GM21515 (cell line): ENCODE results near the gene SNAP25.

Source experiments
- ATAC-seq: cut with Tn5 transposase; IDR thresholded peaks from one replicate; pipeline ENCODE4 v1.9.1; 2021; ENCODE audit not compliant: unreplicated experiment

Gene SNAP25

GRCh38 chr20:10300582-10301446 is 82.2 kb downstream of the SNAP25 start:
- no peak for ATAC-seq

DNA sequence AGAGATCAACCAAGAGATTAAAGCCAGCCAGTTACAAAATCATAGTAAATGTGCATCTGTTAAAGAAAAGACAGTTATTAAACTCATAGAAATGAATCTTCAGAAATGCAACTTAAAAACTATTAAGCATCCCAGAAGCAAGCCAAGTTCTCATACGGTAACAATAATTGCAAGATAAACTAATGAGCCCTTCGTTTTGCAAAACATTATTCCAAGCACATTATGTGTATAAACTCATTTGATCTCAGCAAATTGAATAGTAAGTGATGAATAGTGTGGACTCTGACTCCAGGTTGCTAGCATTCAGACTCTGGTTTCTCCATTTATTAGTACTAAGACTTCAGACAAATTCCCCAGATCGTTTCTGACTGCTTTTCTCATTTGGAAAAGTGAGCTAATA is 85.2 kb downstream of the SNAP25 start:
- no peak for ATAC-seq

DNA sequence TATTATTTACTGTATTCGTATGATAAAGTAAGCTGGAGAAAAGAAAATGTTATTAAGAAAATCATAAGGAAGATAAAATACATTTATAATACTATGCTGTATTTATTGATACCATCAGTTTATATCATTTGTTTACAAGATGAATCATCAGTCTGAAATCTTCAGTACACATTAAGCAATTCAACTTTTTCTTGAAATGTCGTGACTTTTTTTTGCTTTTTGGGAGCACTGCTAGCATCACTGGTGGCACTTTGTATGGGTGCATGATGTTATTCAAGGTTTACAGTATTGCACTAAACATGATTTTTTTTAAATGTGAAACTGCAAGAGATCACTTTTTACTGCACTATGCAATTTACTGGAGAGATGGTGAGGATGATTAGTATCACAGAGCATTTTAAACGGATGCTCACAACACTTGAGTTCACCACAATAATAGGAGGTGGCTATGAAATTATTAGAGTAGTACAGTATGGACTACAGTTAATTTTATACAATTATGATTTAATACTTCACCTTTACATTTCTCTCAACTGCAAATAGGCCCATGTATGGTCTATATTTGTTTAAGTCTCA is 85.9 kb downstream of the SNAP25 start:
- no peak for ATAC-seq

DNA sequence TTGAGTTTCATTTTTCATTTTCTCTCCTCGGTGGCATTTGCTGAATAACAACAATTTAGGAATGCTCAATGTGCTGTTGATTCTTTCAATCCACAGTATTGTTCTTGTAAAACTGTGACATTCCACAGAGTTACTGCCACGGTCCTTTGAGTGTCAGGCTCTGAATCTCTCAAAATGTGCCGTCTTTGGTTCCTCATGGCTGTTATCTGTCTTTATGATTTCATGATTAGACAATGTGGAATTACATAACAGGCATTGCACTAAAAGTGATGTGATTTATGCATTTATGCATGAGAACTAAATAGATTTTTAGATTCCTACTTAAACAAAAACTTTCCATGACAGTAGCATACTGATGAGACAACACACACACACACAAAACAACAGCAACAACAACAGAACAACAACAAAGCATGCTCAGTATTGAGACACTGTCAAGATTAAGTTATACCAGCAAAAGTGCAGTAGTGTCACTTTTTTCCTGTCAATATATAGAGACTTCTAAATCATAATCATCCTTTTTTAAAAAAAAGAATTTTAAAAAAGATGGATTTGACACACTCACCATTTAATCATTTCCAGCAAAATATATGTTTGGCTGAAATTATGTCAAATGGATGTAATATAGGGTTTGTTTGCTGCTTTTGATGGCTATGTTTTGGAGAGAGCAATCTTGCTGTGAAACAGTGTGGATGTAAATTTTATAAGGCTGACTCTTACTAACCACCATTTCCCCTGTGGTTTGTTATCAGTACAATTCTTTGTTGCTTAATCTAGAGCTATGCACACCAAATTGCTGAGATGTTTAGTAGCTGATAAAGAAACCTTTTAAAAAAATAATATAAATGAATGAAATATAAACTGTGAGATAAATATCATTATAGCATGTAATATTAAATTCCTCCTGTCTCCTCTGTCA is 88.1 kb downstream of the SNAP25 start:
- ATAC-seq = no peak

DNA sequence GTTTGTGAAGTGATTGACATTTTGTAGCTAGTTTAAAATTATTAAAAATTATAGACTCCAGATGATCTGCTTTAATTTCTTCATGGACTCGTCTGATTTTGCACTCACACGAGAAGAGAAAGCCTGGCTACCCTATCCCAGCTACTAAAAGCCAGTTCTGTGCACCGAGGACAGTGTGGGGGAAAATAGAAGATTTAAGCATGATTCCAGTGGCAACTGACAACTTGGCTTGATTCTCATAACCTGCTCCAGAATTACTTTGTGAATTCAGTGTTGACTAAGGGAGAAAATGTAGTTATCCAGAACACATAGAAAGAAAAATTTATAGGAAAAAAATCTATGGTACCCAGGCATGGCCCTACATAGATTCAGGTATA is 88.7 kb downstream of the SNAP25 start:
- no peak for ATAC-seq

DNA sequence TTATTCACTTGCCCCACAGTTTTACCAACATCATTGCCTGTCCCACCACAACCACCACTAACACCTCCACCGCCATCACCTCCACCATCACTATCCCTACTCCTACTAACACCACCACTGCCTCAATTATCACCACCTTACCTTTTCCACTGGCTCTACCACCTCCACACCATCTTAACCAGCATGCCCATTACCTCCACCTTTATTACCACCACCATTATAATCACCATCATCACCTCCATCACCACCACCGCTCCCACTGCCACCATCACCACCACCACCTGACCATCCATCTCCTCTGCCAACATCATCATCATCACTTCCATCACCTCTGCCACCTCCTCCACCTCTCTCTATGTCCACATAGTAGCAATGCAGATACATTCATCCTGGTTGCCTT is 90.0 kb downstream of the SNAP25 start:
- no peak for ATAC-seq

- ATAC-seq = no peak
These were observed 90.7 kb downstream of the SNAP25 start for GRCh38 chr20:10309326-10309725.

DNA sequence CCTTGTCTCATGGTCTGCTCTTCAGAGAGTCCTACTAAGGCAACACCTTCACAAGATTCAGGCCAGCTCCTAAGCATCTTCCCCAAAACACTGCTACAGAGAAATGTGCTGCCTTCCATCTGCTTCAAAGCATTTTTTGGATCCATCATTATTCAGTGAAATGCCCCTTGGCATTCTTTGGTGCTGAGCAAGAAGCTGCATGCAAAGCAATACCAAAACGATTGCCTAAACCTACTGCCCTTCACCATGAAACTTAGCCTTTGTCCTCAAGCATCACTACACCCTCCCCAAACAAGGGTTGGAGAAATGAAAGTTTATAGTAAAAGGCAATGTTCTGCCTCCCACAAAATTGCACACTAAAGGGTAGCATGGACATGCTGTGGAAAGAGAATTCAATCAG is 93.5 kb downstream of the SNAP25 start:
- no peak for ATAC-seq

DNA sequence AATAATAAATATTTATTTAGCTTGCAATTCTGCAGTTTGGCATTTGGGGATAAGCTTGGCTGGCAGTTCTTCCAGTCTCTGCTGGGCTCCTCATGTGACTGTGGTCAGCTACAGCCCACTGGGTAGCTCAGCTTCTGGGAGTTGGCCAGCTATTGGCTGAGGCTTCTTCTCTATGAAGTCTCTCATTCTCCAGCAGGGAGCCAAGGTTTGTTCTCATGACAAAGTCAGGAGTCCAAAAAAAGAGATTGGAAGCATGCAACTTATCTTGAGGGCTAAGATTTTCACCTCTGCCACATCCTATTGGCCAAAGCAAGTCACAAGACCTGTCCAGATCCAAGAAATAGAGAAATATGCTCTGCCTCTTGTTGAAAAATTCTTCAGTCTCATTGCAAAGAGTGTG is 94.6 kb downstream of the SNAP25 start:
- ATAC-seq = no peak

GRCh38 chr20:10313701-10314100 is 95.1 kb downstream of the SNAP25 start:
- ATAC-seq = no peak

GRCh38 chr20:10314198-10314597 is 95.6 kb downstream of the SNAP25 start:
- ATAC-seq = no peak

DNA sequence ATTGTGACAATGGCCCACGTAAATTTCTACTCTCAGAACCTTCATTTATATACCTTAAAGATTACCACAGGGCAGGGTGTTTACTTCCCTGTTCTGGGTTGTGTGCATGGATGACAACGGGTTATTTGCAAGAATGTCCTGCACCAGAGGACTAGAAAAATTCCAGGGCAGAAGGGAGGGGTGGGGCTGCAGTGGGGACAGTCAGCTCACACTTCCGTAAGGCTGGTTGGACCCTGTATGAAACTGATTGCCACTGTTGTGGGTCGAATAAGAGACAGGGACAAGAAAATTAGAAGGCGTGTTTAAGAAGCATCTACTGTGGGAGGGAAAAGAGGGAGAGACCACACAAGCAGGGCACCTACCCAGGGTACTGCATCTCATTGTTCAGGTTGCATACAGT is 96.5 kb downstream of the SNAP25 start:
- ATAC-seq = no peak

DNA sequence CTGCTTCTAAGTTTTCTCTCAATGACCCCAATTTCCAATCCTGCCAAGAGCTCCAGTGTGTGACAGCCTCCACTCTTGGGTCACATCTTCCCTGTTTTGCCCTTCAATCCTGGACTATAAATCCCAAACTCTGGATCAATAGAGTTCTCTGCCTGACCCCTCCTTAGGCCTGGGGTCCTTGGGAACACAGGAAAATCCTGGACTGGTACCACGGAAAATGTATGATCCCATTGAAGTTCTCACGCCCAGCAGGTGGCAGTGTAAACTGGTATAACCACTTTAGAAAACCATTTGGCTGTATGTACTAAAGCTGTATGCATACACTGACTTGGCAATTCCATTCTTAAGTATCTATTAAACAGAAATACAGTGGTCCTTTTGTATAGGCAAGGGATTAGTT is 98.0 kb downstream of the SNAP25 start:
- no peak for ATAC-seq

GRCh38 chr20:10318291-10319024 is 99.8 kb downstream of the SNAP25 start:
- no peak for ATAC-seq

- ATAC-seq = no peak
These were observed 101.2 kb downstream of the SNAP25 start for GRCh38 chr20:10319855-10320254.

- no peak for ATAC-seq
These were observed 102.6 kb downstream of the SNAP25 start for GRCh38 chr20:10321138-10321717.

- no peak for ATAC-seq
These were observed 103.7 kb downstream of the SNAP25 start for GRCh38 chr20:10322073-10323012.

DNA sequence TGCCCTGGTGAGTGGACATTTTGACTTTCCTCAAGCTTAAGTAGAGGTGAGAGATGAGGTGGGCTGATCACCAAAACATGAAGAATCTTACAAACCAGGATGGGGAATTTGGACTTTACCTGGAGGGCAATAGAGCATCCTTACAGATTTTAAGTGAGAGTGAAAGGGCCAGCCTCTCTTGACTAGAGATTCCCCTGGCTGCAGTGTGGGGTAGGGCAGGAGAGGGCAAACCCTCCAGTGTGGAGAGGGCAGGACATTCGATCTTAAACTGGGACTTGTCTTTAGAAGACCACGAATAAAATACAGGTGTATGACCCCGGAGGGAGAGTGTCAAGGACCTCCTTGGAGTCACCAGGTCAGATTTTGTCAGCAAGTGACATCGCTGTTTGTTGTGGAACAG is 105.1 kb downstream of the SNAP25 start:
- ATAC-seq = no peak

- ATAC-seq = no peak
These were observed 105.7 kb downstream of the SNAP25 start for GRCh38 chr20:10324198-10324847.
